GM19468 (cell line): ENCODE results near the gene TMTC1.

Source experiments
- ATAC-seq: cut with Tn5 transposase; IDR thresholded peaks from one replicate; pipeline ENCODE4 v1.9.1; 2021; ENCODE audit warnings: mild to moderate bottlenecking, moderate library complexity, moderate number of reproducible peaks; ENCODE audit not compliant: unreplicated experiment; ENCODE audit errors: extremely low read depth

Gene TMTC1

DNA sequence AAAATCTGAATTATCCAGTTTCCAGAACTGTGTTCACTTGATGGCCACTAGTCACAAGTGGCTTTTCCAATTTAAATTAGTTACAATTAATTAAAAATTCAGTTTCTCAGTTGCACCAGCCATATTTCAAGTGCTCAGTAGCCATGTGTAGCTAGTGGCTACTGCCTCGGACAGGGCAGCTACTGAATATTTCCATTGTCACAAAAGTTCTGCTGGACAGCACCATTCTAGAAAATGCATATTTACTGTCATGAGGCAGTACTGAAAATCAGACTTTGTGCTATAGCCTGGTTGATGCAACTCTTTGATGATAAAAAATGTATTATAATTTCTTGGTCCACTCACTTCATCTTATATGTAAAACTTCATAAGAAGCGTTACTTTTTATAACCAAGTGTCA is 274.8 kb downstream of the TMTC1 start:
- ATAC-seq: no peak

DNA sequence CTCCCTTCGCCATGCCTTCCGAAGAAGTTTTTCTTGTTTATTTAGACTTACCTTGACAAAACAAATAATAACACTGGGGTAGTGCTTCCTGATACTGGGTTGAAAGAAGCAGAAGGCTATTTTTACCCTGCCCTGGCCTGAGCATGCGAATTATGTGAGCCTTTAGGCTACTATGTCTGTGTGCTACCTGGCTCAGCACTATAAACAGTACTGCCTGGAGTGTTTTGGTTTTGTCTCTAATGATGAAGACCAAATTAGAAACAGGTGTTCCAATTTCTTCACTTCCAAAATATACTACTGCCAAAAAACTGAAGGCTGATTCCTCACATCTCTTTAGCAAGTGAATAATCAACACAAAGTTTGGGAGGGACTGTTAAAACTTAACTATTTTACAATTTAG is 278.6 kb downstream of the TMTC1 start:
- no peak for ATAC-seq

DNA sequence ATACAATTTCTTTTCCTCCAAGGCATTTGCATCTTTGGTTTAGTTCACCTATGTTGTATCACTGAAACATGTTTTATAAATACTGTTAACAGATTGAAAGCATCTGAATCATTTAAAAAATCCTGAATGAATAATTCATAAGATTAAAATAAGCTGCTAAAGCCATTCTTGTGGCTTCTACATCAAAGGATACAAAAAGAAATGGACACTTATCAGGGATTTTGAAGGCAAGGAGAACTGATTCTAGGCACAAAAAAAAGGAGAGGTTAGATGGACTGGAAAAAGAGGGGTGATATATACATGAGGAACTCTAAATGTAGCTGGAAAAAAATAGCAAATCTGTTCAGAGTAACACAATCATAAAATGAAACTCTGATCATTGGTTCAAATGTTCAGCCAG is 280.5 kb downstream of the TMTC1 start:
- no peak for ATAC-seq

DNA sequence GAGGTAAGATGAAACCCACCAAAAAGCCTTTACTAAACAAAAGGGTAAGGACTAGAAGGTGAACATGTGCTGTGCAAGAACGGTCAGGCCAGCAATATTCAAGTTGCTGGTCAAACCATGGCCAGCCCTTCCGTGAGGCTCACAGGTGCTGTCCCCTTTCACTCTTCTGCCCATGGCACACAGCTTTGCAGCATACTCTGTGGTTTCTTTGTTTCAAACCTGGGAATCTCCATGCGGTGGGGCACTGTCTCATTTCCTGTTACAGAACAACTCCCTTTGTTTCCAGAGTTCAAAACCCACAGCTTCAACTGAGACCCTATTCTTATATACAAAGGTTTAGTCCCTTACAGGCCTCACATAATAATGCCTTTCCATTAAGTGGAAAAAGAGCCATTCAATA is 284.5 kb downstream of the TMTC1 start:
- no peak for ATAC-seq

DNA sequence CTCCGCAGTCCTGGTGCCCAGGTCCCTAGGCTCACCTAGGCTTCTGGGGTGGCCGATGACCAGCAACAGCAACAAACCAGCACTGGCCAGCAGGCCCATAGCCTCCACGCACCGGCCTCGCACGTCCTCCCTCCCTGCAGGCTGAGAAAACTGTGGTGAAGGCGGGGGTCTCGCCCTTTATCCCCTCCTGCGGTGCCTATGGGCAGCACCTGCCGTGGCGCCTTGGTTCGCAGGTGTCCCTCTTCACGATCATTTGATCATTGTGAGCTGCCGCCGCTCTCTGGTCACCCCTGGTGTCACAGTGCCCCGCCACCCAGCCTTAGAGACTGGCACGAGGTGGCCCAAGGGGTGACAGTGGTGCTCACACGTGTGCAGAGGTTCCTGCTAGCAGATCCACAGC is 286.2 kb downstream of the TMTC1 start, which contains the start of gene OVCH1:
OVCH1 (minus strand) TSS at position 99 of the 400 bp plus-strand sequence; CDS start at position 99, 0 bp downstream.
- ATAC-seq: no peak

DNA sequence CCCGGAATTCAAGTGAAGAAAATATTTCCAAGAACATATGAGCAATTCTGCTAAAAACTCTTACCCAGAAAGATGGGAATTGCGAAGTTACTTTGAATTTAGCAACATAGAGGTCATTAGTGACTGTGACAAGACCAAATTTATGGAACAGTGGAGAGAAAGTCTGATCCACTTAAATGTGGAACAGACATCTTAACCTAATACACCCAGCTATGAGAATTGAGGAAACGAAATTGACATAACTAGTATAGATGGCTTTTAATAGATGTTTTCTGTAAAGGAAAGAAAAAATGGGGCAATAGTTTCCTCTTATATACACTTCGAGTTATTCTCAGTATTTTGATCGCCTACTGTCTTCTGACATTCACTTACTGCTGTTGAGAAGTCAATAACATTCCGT is 290.9 kb downstream of the TMTC1 start:
- no peak for ATAC-seq

DNA sequence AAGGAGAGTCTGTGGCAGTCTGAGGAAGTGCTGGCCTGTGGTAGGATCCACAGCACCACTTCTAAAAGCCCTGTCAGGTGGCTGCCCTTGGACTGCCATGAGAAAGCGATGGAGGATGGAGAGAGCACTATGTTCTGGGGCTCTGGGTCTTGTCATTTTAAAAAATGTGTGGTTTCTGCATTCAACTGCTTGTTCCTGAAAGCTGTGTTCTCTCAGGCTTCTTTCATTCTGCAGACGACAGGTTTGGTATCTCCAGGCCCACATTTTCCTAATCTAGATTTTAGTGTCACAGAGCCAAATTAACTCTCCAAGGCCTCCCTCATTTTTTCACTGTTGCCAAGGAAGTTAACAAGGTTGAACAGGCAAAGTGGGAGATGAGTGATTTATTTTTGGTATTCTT is 296.8 kb downstream of the TMTC1 start:
- no peak for ATAC-seq

DNA sequence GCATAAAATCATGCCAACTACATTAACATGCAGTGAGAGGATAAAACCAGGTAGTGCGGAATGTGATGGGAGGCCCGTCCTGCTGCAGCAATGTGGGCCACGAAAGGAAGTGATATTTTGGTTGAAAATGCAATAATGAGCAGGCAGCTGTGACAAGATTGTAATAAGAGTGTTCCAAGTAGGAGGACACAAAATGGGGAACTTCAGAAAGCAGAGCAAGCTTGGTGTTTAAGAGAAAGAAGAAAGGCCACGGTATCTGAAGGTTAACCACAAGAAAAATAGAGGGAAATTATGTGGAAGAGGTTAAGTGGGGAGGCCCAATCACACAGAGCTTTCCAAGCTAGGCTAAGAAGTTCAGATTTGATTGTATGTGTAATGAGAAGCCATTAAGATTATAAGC is 320.5 kb downstream of the TMTC1 start:
- ATAC-seq: no peak

DNA sequence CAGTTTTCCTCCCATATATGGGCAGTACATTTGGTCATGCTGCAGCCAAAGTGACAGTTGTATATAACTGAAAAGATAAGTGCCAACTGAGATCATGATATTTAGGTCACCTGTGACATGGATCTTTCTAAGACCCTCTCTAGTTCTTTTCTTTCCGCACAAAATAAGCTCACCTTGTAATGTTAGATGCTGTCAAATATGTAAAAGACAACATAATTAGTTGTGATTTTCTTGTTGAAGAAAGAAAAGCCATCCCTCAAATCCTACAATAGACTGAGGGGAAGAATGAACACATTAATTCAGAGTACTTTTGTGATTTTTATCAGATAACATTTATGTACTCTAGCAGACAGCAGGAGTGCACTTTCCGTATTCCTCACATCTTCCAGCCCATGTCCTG is 323.7 kb downstream of the TMTC1 start:
- ATAC-seq: no peak

DNA sequence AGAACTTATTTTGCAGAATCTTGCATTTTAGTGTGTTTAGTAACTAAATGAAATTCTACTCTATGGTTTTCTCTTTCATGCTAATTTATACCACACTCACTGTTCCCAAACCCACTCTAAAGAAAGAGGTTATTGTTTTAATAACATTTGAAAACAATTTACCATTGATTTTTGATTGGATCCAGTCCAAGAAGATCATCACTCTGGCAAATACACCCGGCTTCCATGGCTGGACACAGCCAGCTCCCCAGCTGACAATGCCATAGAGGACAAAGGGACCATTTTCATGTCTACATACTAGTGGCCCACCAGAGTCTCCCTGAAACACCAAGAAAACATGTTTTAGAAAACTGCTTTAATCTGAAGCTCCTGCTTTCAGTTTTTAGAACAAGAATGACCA is 328.7 kb downstream of the TMTC1 start:
- no peak for ATAC-seq

DNA sequence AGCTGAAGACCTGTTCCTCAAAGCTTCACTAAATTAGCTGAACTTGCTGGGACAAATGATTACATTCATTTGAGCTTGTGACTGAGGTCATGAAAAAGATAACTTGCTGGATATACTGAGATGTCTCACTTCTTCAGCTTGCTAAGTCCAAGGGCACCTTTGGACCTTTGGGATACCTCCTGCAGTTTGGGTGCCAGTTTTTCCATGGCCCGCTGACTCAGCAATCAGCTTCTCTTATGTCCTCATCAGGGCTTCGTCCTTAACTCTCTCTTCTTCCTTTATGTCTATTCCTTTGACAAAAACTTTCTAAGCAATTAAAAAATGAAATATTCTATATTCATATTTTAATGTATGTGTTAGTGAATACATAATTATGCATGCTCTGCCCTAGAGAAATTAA is 331.9 kb downstream of the TMTC1 start:
- no peak for ATAC-seq
